GM18526 (cell line): ENCODE measurements around the gene PTGIR.

Experiments
- POLR2A ChIP-seq: IDR thresholded peaks from 3 replicates; pipeline ENCODE4 v1.6.1; 2011; ENCODE audit not compliant: insufficient read length; ENCODE audit errors: extremely low read depth

Gene PTGIR

DNA sequence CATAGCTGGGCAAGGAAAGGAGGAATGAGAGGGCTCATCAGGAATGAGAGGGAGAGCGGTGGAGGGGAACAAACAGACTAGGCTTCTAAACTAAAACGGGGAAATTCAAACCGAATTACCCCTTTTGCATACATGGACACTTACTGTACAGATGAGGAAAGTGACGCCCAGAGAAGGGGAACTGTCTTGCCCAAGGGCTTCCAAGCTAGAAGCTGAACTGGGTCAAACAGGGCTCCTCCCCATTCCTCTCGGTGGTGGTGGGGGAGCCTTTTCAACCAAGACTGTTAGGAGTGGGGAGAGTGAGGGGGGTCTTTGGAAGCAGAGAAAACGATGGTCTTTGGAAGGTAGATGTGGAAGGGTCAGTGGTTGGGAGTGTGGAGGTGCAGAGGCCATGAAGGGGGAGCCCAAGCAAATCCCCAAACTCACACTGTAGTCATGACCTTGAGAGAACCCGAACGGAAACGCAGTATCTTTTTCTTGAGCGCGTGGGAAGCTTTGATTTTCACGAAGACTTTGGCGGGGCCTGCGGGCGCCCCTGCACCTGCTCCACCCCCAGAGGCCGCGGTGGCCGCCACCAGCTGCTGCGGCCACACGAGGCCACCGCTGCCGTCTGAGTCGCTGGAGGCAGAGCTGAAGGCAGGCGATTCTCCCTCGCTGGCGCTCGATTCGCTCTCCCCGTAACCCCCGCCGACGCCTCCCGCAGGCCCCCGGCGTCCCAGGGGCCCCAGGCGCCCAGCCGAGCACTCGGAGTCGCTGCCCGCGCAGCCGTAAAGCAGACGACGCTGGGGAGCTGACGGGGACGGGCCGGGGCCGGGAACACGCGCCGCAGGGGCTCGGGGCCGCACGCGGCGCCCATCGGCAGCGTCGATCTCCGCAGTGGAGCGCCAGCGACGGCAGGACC lies 23.4 kb upstream of the PTGIR start:
- TF ChIP-seq POLR2A = no peak

DNA sequence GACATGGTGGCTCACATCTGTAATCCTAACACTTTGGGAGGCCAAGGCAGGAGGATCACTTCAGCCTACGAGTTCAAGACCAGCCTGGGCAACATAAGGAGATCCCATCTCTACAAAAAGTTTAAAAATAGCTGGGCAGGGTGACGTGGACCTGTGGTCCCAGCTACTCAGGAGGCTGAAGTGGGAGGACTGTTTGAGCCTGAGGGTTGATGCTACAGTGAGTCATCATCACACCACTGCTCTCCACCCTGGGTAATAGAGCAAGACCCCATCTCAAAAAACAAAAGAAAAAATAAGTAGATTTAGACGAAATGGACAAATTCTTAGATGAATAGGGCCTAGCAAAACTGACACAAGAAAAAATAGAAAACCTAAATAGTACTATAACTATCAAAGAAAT lies 21.5 kb upstream of the PTGIR start:
- TF ChIP-seq POLR2A = no peak

DNA sequence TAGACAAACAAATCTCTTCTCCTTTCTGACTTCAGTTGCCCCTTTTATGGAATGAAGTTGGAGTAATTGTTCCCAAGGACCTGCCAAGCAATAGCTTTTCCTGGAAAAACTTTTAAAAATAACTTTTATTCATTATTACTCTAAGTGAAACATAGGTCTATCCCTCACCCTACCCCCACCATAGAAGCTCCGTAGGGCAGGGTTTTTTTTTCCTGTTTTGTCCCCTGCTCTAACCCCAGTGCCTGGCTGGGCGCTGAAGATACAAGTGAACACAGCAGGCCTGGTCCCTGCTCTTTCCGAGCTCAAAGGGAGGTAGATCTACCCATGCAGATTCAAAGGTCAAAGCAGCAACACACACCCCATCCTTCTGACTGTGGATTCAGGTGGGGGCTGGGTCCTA lies 19.8 kb upstream of the PTGIR start:
- no peak for TF ChIP-seq POLR2A

DNA sequence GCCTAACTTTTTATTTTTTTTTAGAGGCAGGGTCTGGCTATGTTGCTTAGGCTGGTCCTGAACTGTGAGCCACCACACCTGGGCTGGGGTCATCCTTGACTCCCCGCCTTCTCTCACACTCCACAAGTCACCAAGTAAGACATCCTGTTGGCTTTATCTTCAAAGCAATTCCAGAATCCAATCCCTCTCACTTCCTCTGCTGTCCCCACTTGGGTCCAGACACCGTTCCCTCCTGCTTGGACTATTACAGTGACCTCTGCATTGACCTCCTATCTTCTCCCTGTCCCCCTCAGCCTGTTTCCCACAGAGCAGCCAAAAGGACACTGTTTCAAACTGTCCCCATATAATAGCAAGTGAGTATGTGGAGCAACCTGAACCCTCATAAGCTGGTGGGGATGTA lies 15.8 kb upstream of the PTGIR start:
- no peak for TF ChIP-seq POLR2A

DNA sequence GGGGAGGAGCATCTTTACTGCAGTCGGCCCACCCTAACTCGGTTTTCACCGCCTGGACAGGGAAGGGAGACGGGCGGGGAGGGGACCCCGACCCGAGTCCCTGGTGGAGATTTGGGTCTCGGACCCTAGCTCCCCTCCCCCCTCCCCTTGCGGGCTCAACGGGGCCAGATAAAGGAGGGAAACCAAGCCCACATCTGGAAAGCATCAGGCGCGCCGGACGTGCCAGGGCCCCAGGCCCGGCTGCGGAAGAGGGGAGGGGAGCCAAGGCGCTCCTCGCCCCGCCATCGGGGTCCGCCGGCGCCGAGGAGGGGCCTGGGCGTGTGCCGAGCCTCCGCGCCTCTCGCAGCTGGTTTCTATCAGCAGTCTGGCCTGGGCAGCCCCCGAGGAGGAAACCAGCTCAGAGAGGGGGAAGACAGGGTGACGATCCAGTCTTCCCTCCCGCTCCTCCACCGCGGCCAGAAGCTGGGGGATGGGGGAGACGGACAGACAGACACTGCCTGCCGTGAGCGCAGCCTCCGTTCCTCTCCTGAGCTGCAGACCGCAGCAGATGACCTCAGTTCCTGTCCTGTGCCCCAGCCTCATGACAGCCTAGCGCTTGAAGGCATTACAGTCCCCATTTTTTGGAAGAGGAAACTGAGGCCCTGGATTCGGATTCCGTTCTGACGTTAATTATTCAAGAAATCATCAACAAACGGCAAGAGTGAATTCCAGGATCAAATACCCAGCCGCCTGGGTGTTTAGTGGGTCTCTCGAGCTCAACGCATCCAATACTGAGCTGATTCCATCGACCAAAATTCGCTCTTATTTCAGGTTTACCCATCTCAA lies 14.7 kb upstream of the PTGIR start:
- no peak for TF ChIP-seq POLR2A

DNA sequence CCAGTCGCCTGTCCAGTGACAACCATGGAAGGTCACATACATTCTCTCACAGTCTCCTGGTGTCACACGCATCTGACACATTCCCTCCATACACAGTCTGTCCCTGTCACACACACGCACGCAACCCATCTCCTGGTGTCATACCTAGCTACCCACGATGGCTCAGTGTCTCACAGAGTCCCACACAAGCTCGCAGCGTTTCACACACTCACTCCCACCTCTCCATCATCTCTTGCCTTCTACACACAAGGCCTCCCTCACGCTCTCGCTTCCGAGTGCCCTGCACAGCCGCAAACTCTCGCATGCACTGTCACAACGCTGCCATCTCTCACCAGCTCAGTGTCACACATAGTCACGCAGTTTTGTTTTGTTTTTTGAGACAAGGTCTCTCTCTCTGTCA lies 12.3 kb upstream of the PTGIR start:
- no peak for TF ChIP-seq POLR2A

DNA sequence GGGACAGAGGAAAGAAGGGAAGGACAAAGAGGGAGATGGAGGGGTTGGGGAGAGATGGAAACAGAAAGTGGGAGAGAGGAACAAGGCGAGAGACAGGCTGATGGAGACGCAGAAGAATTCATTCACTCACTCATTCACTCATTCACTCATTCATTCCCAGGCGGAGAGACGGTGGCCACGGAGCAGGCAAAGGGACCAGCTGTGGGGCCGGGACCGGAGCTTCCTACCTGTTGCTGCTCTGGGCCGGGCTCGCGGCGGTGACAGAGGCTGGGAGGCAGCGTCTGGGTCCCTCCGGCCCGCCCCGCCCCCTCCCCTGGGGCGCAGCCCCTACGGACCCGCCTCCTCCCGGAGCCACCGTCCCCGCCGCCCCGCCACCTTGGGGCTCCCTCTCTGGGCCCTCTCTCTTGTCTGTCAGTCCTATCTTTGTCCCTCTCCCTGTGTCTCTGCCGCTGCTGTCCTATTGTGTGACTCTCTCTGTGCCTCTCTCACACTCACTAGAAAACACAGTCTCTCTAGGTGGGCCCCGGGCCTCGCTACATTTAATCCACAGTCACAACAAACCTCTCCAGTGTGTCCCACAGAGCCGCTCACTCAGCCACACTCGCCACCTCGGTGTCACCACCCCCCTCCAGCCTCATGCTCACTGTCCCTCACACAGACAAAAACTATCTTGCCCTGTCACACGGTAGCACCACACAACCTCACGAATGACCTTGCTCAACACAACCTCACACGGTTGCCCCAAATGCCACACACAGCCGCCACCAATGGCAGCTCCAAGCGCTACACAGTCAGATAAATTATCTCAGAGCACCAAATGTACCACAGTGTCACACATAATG lies 11.3 kb upstream of the PTGIR start, which contains the start of gene GNG8:
GNG8 (minus strand) TSS at position 283 of the 842 bp plus-strand sequence. CDS start 1,520 bp downstream, outside the sequence.
- no peak for TF ChIP-seq POLR2A

DNA sequence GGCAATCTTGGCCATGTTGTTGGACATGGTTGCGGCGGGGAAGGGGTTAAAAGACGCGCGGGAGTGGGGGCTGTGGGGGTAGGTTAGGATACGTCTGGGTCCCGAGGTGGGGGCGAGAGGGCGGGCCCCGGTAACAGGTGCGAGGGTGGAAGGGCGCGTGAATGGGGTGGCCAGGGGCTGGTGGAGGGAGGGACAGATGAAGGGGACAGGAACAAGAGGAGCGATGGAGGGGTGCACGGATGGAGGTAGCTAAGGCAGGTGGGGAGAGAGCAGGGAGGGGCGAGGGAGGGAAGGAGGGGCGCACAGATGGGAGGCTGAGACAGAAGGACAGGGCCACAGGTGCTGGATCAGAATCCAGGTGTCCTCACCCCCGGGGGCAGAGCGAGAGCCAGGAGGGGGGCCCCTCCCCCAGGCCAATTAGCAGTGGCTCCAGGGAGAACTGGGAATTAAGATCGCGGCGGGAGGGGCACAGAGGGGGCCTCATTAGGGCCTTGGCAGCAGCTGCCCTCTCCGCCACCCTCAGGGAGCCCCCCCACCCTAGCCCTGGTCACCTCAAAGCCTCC lies 9.8 kb upstream of the PTGIR start:
- TF ChIP-seq POLR2A = no peak

DNA sequence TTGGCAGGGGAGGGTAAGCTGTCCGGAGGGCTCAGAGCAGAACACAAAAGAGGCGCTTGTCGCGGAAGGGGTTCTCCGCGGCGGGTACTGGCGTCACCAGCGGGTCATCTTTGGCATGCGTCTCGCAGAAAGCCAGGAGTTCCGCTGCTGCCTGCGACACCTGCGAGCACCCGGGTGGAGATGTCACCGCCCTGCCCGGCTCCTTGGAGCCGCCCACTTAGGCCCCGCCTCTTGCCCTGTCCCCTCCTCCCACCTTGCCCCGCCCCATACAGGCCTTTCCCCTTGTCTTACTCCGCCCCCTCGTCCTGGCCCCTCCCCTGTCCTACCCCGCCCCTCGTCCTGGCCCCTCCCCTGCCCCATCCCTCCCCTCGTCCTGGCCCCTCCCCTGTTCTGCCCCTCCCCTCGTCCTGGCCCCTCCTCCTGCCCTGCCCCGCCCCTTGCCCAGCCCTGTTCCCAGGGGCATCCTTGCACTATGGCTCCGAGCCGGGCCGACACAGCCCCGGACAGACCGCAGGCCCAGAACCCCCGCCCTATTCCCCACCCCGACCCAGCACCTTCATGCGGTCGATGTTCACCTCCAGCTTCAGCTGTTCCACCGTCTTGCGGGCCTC lies 9.3 kb upstream of the PTGIR start:
- no peak for TF ChIP-seq POLR2A

DNA sequence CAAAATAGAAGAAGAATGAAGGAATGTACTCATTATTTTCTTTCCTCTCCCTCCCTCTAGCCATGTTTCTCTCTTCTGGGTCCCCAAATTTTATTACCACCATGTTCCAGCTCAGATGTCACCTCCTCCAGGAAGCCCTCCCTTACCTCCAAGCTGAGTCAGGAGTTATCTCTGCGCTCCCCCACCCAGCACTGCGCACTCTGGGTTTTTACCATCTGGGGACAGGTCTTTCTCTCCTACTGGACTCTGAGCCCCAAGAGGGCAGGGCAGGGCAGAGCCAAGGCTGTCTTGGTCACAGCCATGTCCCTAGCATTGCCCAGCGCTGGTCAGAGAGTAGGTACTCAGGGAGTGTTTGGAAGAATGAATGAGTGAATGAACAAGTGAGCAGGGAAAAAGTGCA lies 8.2 kb upstream of the PTGIR start:
- no peak for TF ChIP-seq POLR2A

DNA sequence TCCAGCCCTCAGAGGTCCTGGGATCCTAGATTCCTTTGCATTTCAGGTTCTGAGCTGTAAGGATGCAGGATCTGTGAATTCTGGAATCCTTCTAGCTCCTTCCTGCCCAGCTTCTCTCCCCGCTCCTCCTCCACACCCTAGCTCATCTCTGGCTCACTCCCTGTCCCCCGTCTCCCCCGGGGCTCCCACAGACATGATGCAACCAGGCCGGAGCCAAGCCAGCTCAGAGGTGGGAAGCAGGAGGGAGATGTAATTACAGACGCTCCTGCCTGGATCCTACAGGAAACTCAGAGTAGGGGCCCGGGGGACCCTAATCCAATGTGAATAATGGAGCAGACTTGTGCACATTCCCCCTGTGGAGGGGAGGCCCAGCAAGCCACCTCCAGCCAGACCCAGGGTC lies 6.6 kb upstream of the PTGIR start:
- no peak for TF ChIP-seq POLR2A

DNA sequence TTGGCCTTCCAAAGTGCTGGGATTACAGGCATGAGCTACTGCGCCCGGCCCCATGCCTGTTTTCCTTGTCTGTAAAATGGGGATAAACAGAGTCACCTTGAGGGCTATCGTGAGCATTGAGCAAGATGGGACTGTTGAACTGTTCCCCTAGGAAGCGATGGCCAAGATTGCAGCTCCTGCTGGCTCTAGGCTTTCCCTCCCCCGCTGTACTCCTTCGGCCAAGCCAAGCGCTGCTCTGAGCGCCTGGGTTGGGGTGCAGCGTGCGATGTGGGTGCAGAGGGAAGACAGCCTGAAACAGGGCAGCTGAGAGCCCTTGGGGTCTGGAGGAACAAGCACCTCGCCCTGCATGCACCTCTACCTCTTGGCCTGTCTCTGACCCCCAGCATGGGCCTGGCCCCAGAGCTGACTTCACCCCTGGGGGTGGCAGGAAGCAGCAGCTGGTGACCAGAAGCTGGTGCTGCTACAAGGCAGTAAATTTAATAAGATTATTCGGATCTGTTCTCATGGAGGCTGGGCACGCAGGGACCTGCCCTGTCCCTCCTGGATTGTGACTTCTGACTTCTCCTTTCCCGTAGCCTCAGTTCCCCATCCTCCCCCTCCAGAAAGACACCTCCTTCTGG lies 5.8 kb upstream of the PTGIR start:
- TF ChIP-seq POLR2A = no peak

DNA sequence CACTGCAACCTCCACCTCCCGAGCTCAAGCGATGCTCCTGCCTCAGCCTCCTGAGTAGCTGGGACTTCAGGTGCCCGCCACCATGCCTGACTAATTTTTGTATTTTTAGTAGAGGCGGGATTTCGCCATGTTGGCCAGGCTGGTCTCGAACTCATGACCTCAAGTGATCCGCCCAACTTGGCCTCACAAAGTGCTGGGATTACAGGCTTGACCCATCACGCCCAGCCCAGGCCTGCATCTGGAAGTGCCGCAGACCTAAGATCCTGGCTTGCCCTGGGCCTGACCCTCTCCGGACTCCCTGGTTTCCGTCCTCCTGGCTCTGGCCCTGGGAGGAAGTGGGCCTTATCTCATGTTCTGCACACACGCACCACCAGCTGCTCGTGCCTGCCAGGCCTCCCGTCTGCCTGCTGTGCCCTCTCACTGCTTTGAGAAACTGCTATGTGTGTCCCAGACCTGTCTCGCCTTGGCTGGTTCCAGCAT lies 4.7 kb upstream of the PTGIR start:
- no peak for TF ChIP-seq POLR2A

DNA sequence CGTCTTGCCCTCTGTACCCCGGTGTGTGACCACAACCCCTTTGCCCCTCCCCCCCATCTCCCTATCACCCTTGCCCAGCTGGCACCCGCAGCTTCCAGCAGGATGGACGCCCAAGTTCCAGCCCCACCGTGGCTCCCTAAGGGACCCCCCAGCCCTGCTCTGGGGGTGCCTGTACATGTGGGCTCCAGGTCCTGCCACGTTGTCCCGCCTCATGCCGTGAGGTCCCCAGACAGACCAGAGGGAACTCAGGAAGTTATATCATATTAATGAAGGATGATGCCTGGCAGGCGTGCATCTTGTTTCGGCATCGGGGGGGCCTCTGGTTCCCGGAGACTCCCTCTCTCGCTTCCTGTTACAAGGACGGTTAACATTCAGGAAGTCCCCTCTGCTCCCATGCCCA lies 1.6 kb upstream of the PTGIR start:
- no peak for TF ChIP-seq POLR2A
